ENCODE results near the gene SYNM. TPM values are rescaled to one million over a fixed set of nuclear protein-coding genes. Genes with fewer than 3 reads are reported as not detected.

The SYNM gene
- polyA plus RNA-seq, 3 donors from 2014 or later, result not detected

DNA sequence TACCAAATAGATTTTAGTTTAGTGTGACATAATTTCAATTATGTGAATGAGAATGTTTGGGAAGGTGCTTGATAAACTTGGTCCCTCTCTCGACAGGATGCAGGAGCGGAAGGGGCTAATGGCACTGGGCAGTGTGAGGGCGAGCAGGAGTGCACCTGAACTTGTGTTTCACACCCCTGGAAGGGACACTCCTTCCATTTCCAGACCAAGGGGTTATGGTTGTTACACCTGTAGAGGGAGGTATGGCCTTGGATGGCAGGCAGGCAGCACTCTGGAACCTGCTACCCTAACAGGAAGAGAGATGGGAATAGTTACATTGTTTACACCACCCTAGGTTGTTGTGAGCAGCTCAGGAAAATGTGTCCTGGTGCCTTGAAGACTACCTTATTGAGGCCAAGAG, 22.1 kb downstream of the SYNM start:
- H3K27ac Mint-ChIP-seq, result no peak overlapping the region
- H3K27me3 Mint-ChIP-seq (ENCODE audit: low read depth in 3 of 3), result peaks cover 0 to 6% (median 0%) of the 10 kb centered on the region in 3 donors

GRCh38 chr15:99127773-99128172, 22.9 kb downstream of the SYNM start:
- H3K27me3 Mint-ChIP-seq (ENCODE audit: low read depth in 3 of 3), result peaks cover 0 to 6% (median 0%) of the 10 kb centered on the region in 3 donors
- no peaks in the 10 kb centered on the region for H3K36me3 Mint-ChIP-seq
- DNase-seq, result no peak
- H3K4me1 Mint-ChIP-seq, result no peaks in the 10 kb centered on the region
- H3K4me3 Mint-ChIP-seq, result no peak overlapping the region
- H3K9me3 Mint-ChIP-seq, result no peaks in the 10 kb centered on the region
- H3K27ac Mint-ChIP-seq, result no peak overlapping the region

More for the DNA sequence above, 22.1 kb downstream of the SYNM start:
- Mint-ChIP-seq H3K36me3 (no peaks in the 10 kb centered on the region), H3K9me3 (no peaks in the 10 kb centered on the region), H3K4me3 (no peak overlapping the region), H3K4me1 (no peaks in the 10 kb centered on the region)
- DNase-seq, result no peak

- no peaks in the 10 kb centered on the region for H3K36me3 Mint-ChIP-seq
- H3K27me3 Mint-ChIP-seq (ENCODE audit: low read depth in 3 of 3), result peaks cover 0 to 6% (median 0%) of the 10 kb centered on the region in 3 donors
- no peaks in the 10 kb centered on the region for H3K4me1 Mint-ChIP-seq
- no peaks in the 10 kb centered on the region for H3K9me3 Mint-ChIP-seq
- DNase-seq, result no peak
- no peak overlapping the region for H3K4me3 Mint-ChIP-seq
- H3K27ac Mint-ChIP-seq, result no peak overlapping the region
Observed at GRCh38 chr15:99128411-99128810, 23.5 kb downstream of the SYNM start.

DNA sequence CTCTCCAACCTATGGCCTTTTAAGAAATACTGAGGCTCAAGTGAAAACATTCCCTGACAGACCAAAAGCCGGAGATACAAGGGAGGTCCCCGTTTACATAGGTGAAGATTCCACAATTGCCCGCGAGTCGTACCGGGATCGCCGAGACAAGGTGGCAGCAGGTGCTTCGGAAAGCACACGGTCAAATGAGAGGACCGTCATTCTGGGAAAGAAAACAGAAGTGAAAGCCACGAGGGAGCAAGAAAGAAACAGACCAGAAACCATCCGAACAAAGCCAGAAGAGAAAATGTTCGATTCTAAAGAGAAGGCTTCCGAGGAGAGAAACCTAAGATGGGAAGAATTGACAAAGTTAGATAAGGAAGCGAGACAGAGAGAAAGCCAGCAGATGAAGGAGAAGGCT, 24.8 kb downstream of the SYNM start:
- no peak for DNase-seq
- H3K27ac Mint-ChIP-seq, result no peak overlapping the region
- peaks cover 0 to 6% (median 0%) of the 10 kb centered on the region in 3 donors for H3K27me3 Mint-ChIP-seq (ENCODE audit: low read depth in 3 of 3)
- H3K4me3 Mint-ChIP-seq, result no peak overlapping the region
- no peaks in the 10 kb centered on the region for H3K4me1 Mint-ChIP-seq
- H3K9me3 Mint-ChIP-seq, result no peaks in the 10 kb centered on the region
- H3K36me3 Mint-ChIP-seq, result no peaks in the 10 kb centered on the region

DNA sequence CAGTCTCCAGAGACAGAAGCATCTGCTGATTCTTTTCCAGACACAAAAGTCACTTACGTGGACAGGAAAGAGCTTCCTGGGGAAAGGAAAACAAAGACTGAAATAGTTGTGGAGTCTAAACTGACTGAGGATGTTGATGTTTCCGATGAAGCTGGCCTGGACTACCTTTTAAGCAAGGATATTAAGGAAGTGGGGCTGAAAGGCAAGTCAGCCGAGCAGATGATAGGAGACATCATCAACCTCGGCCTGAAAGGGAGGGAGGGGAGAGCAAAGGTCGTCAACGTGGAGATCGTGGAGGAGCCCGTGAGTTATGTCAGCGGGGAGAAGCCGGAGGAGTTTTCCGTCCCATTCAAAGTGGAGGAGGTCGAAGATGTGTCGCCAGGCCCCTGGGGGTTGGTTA, 25.4 kb downstream of the SYNM start:
- no peaks in the 10 kb centered on the region for H3K36me3 Mint-ChIP-seq
- no peaks in the 10 kb centered on the region for H3K4me1 Mint-ChIP-seq
- H3K4me3 Mint-ChIP-seq, result no peak overlapping the region
- H3K27ac Mint-ChIP-seq, result no peak overlapping the region
- H3K27me3 Mint-ChIP-seq (ENCODE audit: low read depth in 3 of 3), result peaks cover 0 to 6% (median 0%) of the 10 kb centered on the region in 3 donors
- no peak for DNase-seq
- no peaks in the 10 kb centered on the region for H3K9me3 Mint-ChIP-seq

GRCh38 chr15:99130765-99131440, 26.0 kb downstream of the SYNM start:
- Mint-ChIP-seq H3K9me3 (no peaks in the 10 kb centered on the region), H3K27me3 (ENCODE audit: low read depth in 3 of 3) (peaks cover 0 to 8% (median 0%) of the 10 kb centered on the region in 3 donors), H3K4me3 (no peak overlapping the region), H3K36me3 (no peaks in the 10 kb centered on the region), H3K27ac (no peak overlapping the region), H3K4me1 (no peaks in the 10 kb centered on the region)
- DNase-seq, result no peak

DNA sequence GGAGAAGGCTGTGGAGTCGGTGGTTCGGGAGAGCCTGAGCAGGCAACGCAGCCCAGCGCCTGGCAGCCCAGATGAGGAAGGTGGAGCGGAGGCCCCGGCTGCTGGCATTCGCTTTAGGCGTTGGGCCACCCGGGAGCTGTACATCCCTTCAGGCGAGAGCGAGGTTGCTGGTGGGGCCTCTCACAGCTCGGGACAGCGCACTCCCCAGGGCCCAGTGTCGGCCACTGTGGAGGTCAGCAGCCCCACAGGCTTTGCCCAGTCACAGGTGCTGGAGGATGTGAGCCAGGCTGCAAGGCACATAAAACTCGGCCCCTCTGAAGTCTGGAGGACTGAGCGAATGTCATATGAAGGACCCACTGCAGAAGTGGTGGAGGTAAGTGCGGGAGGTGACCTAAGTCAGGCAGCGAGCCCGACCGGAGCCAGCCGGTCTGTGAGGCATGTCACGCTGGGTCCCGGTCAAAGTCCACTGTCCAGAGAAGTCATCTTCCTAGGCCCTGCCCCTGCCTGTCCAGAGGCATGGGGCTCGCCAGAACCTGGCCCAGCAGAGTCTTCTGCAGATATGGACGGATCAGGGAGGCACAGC, 26.7 kb downstream of the SYNM start:
- no peak overlapping the region for H3K4me3 Mint-ChIP-seq
- peaks cover 0 to 8% (median 0%) of the 10 kb centered on the region in 3 donors for H3K27me3 Mint-ChIP-seq (ENCODE audit: low read depth in 3 of 3)
- no peaks in the 10 kb centered on the region for H3K36me3 Mint-ChIP-seq
- H3K27ac Mint-ChIP-seq, result no peak overlapping the region
- no peaks in the 10 kb centered on the region for H3K9me3 Mint-ChIP-seq
- DNase-seq, result no peak
- no peaks in the 10 kb centered on the region for H3K4me1 Mint-ChIP-seq

GRCh38 chr15:99132122-99132521, 27.2 kb downstream of the SYNM start:
- H3K4me3 Mint-ChIP-seq, result no peak overlapping the region
- no peaks in the 10 kb centered on the region for H3K9me3 Mint-ChIP-seq
- H3K27me3 Mint-ChIP-seq (ENCODE audit: low read depth in 3 of 3), result peaks cover 0 to 8% (median 0%) of the 10 kb centered on the region in 3 donors
- no peaks in the 10 kb centered on the region for H3K4me1 Mint-ChIP-seq
- DNase-seq, result no peak
- H3K36me3 Mint-ChIP-seq, result no peaks in the 10 kb centered on the region
- no peak overlapping the region for H3K27ac Mint-ChIP-seq

GRCh38 chr15:99132634-99133287, 27.9 kb downstream of the SYNM start:
- H3K27me3 Mint-ChIP-seq (ENCODE audit: low read depth in 3 of 3), result peaks cover 0 to 8% (median 0%) of the 10 kb centered on the region in 3 donors
- H3K4me1 Mint-ChIP-seq, result no peaks in the 10 kb centered on the region
- H3K27ac Mint-ChIP-seq, result no peak overlapping the region

DNA sequence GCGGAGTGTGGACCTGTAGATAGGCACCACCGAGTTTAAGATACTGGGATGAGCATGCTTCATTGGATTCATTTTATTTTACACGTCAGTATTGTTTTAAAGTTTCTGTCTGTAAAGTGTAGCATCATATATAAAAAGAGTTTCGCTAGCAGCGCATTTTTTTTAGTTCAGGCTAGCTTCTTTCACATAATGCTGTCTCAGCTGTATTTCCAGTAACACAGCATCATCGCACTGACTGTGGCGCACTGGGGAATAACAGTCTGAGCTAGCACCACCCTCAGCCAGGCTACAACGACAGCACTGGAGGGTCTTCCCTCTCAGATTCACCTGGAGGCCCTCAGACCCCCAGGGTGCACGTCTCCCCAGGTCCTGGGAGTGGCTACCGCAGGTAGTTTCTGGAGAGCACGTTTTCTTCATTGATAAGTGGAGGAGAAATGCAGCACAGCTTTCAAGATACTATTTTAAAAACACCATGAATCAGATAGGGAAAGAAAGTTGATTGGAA, 29.5 kb downstream of the SYNM start:
- Mint-ChIP-seq H3K27me3 (ENCODE audit: low read depth in 3 of 3) (peaks cover 0 to 5% (median 0%) of the 10 kb centered on the region in 3 donors), H3K4me1 (no peaks in the 10 kb centered on the region), H3K27ac (no peak overlapping the region), H3K36me3 (no peaks in the 10 kb centered on the region), H3K4me3 (no peak overlapping the region), H3K9me3 (no peaks in the 10 kb centered on the region)
- no peak for DNase-seq

More at GRCh38 chr15:99132634-99133287, 27.9 kb downstream of the SYNM start:
- DNase-seq, result no peak
- Mint-ChIP-seq H3K36me3 (no peaks in the 10 kb centered on the region), H3K9me3 (no peaks in the 10 kb centered on the region), H3K4me3 (no peak overlapping the region)

DNA sequence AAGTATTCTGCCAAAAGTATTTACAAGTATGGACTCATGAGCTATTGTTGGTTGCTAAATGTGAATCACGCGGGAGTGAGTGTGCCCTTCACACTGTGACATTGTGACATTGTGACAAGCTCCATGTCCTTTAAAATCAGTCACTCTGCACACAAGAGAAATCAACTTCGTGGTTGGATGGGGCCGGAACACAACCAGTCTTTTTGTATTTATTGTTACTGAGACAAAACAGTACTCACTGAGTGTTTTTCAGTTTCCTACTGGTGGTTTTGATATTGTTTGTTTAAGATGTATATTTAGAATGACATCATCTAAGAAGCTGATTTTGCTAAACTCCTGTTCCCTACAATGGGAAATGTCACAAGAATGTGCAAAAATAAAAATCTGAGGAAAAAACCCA, 30.3 kb downstream of the SYNM start:
- H3K4me3 Mint-ChIP-seq, result no peak overlapping the region
- peaks cover 0 to 4% (median 0%) of the 10 kb centered on the region in 3 donors for H3K27me3 Mint-ChIP-seq (ENCODE audit: low read depth in 3 of 3)
- H3K36me3 Mint-ChIP-seq, result no peaks in the 10 kb centered on the region
- DNase-seq, result no peak
- no peaks in the 10 kb centered on the region for H3K4me1 Mint-ChIP-seq
- no peaks in the 10 kb centered on the region for H3K9me3 Mint-ChIP-seq
- H3K27ac Mint-ChIP-seq, result no peak overlapping the region

GRCh38 chr15:99137111-99137546, 32.2 kb downstream of the SYNM start:
- H3K36me3 Mint-ChIP-seq, result no peaks in the 10 kb centered on the region
- H3K27ac Mint-ChIP-seq, result no peak overlapping the region
- H3K4me1 Mint-ChIP-seq, result no peaks in the 10 kb centered on the region
- DNase-seq, result no peak
- no peak overlapping the region for H3K4me3 Mint-ChIP-seq
- no peaks in the 10 kb centered on the region for H3K9me3 Mint-ChIP-seq
- H3K27me3 Mint-ChIP-seq (ENCODE audit: low read depth in 3 of 3), result peaks cover 0 to 2% (median 0%) of the 10 kb centered on the region in 3 donors

- no peak overlapping the region for H3K4me3 Mint-ChIP-seq
- no peaks in the 10 kb centered on the region for H3K36me3 Mint-ChIP-seq
- H3K27ac Mint-ChIP-seq, result no peak overlapping the region
- H3K9me3 Mint-ChIP-seq, result no peaks in the 10 kb centered on the region
- H3K4me1 Mint-ChIP-seq, result no peaks in the 10 kb centered on the region
- peaks cover 0 to 2% (median 0%) of the 10 kb centered on the region in 3 donors for H3K27me3 Mint-ChIP-seq (ENCODE audit: low read depth in 3 of 3)
- no peak for DNase-seq
Observed at GRCh38 chr15:99137877-99138276, 33.0 kb downstream of the SYNM start.

- Mint-ChIP-seq H3K27ac (no peak overlapping the region), H3K27me3 (ENCODE audit: low read depth in 3 of 3) (peaks cover 0 to 2% (median 0%) of the 10 kb centered on the region in 3 donors), H3K9me3 (no peaks in the 10 kb centered on the region), H3K4me3 (no peak overlapping the region), H3K4me1 (no peaks in the 10 kb centered on the region), H3K36me3 (no peaks in the 10 kb centered on the region)
- no peak for DNase-seq
Observed at GRCh38 chr15:99138491-99138982, 33.7 kb downstream of the SYNM start.
